ENCODE results near the gene PLEKHA1.

DNA sequence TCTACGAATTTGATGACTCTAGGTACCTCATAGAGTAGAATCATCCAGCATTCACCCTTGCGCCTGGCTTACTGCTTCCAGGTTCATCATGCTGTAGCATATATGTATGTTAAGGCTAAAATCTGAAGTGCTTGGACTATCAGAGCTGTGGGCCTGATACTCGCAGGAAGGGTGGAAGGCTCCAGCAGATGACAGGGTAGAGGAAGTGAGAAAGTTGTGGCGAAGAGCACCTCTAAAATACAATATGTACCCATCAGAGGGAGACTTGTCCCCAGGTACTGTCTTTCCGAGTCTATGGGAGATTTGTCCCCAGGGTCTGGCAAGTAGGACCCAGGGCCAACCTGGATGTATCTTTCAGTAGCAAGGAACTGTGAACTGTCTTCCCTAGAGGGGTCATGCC lies 48.1 kb upstream of the PLEKHA1 start:
- TF ChIP-seq, protein P1, sequence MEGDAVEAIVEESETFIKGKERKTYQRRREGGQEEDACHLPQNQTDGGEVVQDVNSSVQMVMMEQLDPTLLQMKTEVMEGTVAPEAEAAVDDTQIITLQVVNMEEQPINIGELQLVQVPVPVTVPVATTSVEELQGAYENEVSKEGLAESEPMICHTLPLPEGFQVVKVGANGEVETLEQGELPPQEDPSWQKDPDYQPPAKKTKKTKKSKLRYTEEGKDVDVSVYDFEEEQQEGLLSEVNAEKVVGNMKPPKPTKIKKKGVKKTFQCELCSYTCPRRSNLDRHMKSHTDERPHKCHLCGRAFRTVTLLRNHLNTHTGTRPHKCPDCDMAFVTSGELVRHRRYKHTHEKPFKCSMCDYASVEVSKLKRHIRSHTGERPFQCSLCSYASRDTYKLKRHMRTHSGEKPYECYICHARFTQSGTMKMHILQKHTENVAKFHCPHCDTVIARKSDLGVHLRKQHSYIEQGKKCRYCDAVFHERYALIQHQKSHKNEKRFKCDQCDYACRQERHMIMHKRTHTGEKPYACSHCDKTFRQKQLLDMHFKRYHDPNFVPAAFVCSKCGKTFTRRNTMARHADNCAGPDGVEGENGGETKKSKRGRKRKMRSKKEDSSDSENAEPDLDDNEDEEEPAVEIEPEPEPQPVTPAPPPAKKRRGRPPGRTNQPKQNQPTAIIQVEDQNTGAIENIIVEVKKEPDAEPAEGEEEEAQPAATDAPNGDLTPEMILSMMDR (IDR thresholded peaks at IDR 0.05; ENCODE audit: low read length), result no peak
- no peak for TF ChIP-seq EZH2 (IDR thresholded peaks at IDR 0.05; ENCODE audit: borderline replicate concordance, low read length)

All from OCI-LY1 (cell line).